ENCODE data around the gene OR6N2.

Gene OR6N2

GRCh38 chr1:158794247-158794646 is 13.2 kb upstream of the OR6N2 start:
- H3K4me3 ChIP-seq (ENCODE audit: low read depth, low read length, poor library complexity, severe bottlenecking) = no peak overlapping the region
- no peak overlapping the region for H3K4me2 ChIP-seq (ENCODE audit: low read length)
- H3K9me2 ChIP-seq (ENCODE audit: low read depth, low read length) = no peaks in the 10 kb centered on the region
- H3K79me2 ChIP-seq (ENCODE audit: insufficient read depth, low read length) = no peaks in the 10 kb centered on the region
- H3K9me3 ChIP-seq (ENCODE audit: low read length) = no peaks in the 10 kb centered on the region
- no peak overlapping the region for H2AFZ ChIP-seq (ENCODE audit: low read length)
- no peaks in the 10 kb centered on the region for H3K36me3 ChIP-seq (ENCODE audit: insufficient read depth, low read length)
- TF ChIP-seq EZH2 (IDR thresholded peaks at IDR 0.05; ENCODE audit: borderline replicate concordance, low read length) (no peak), CTCF (IDR thresholded peaks at IDR 0.05; ENCODE audit: low read length) (no peak)
- no peak overlapping the region for H3K9ac ChIP-seq (ENCODE audit: low read length)
- no peak overlapping the region for H3K27ac ChIP-seq (ENCODE audit: low read depth, low read length, poor library complexity, severe bottlenecking)
- H3K4me1 ChIP-seq (ENCODE audit: insufficient read depth, low read length, severe bottlenecking) = no peaks in the 10 kb centered on the region
- H3F3A ChIP-seq (ENCODE audit: insufficient read depth, low read length) = no peaks in the 10 kb centered on the region
- no peaks in the 10 kb centered on the region for H4K20me1 ChIP-seq (ENCODE audit: insufficient read depth, low read length)
- H3K27me3 ChIP-seq (ENCODE audit: insufficient read depth, low read length) = no peaks in the 10 kb centered on the region

GRCh38 chr1:158793604-158794003 is 12.6 kb upstream of the OR6N2 start:
- no peak overlapping the region for H3K27ac ChIP-seq (ENCODE audit: low read depth, low read length, poor library complexity, severe bottlenecking)
- H4K20me1 ChIP-seq (ENCODE audit: insufficient read depth, low read length) = no peaks in the 10 kb centered on the region
- no peaks in the 10 kb centered on the region for H3K79me2 ChIP-seq (ENCODE audit: insufficient read depth, low read length)
- H3K27me3 ChIP-seq (ENCODE audit: insufficient read depth, low read length) = no peaks in the 10 kb centered on the region
- H3F3A ChIP-seq (ENCODE audit: insufficient read depth, low read length) = no peaks in the 10 kb centered on the region
- no peak overlapping the region for H3K4me3 ChIP-seq (ENCODE audit: low read depth, low read length, poor library complexity, severe bottlenecking)
- no peak overlapping the region for H2AFZ ChIP-seq (ENCODE audit: low read length)
- no peaks in the 10 kb centered on the region for H3K36me3 ChIP-seq (ENCODE audit: insufficient read depth, low read length)
- no peak overlapping the region for H3K9ac ChIP-seq (ENCODE audit: low read length)
- no peaks in the 10 kb centered on the region for H3K9me2 ChIP-seq (ENCODE audit: low read depth, low read length)
- no peaks in the 10 kb centered on the region for H3K4me1 ChIP-seq (ENCODE audit: insufficient read depth, low read length, severe bottlenecking)
- TF ChIP-seq EZH2 (IDR thresholded peaks at IDR 0.05; ENCODE audit: borderline replicate concordance, low read length) (no peak), CTCF (IDR thresholded peaks at IDR 0.05; ENCODE audit: low read length) (peak; percentile 65)
- no peaks in the 10 kb centered on the region for H3K9me3 ChIP-seq (ENCODE audit: low read length)
- H3K4me2 ChIP-seq (ENCODE audit: low read length) = no peak overlapping the region

GRCh38 chr1:158771950-158772866 is 8.8 kb downstream of the OR6N2 start, which contains the start of gene OR6N1:
OR6N1 (minus strand) TSS chr1:158772195; CDS start chr1:158766682, 5,513 bp downstream.
- H3K9me2 ChIP-seq (ENCODE audit: low read depth, low read length) = no peaks in the 10 kb centered on the region
- no peaks in the 10 kb centered on the region for H3K27me3 ChIP-seq (ENCODE audit: insufficient read depth, low read length)
- no peaks in the 10 kb centered on the region for H3F3A ChIP-seq (ENCODE audit: insufficient read depth, low read length)
- H3K27ac ChIP-seq (ENCODE audit: low read depth, low read length, poor library complexity, severe bottlenecking) = no peak within 1 kb of the TSS
- H3K4me2 ChIP-seq (ENCODE audit: low read length) = no peak within 1 kb of the TSS
- H2AFZ ChIP-seq (ENCODE audit: low read length) = no peak within 1 kb of the TSS
- no peaks in the 10 kb centered on the region for H3K4me1 ChIP-seq (ENCODE audit: insufficient read depth, low read length, severe bottlenecking)
- no peaks in the 10 kb centered on the region for H4K20me1 ChIP-seq (ENCODE audit: insufficient read depth, low read length)
- no peak within 1 kb of the TSS for H3K9ac ChIP-seq (ENCODE audit: low read length)
- H3K9me3 ChIP-seq (ENCODE audit: low read length) = no peaks in the 10 kb centered on the region
- H3K36me3 ChIP-seq (ENCODE audit: insufficient read depth, low read length) = no peaks in the 10 kb centered on the region
- H3K79me2 ChIP-seq (ENCODE audit: insufficient read depth, low read length) = no peaks in the 10 kb centered on the region
- H3K4me3 ChIP-seq (ENCODE audit: low read depth, low read length, poor library complexity, severe bottlenecking) = no peak within 1 kb of the TSS
- TF ChIP-seq EZH2 (IDR thresholded peaks at IDR 0.05; ENCODE audit: borderline replicate concordance, low read length) (no peak), CTCF (IDR thresholded peaks at IDR 0.05; ENCODE audit: low read length) (no peak)

All from OCI-LY1 (cell line).